Measurements from ENCODE around the gene HOXC6. TPM values are rescaled to one million over a fixed set of nuclear protein-coding genes. Genes with fewer than 3 reads are reported as not detected.

HOXC6 gene
- total and polyA plus RNA-seq, 9 of the 15 experiments (the other 6 are each of a cell fraction or from before 2014, with no cell fraction given) = 0.06 to 4.0 (median 1.4) TPM

DNA sequence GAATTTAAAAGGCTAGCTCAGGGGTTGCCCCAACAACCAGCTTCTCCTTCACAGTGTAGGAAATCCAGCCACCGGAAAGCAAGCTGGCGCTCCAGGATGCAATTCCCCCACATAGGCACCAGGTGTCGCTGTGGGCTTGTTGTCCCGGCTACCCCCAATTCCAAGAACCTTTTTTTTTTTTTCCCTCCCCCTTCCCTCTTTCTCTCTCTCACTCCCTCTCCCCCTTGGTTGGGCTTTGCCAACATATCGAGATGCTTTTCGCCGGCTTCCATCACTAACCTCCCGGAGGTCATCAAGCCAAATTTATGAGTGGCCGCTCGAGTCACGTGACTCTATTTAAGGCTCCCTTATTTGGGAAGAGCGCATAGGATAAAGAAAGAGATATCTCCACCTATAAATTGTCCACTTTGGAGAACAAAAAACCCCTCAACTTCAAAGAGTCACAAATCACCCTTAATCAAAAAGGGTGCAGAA, 4.4 kb downstream of the HOXC6 start, which contains the start of gene HOXC5 (continued):
- no peak for TF ChIP-seq CCNT2 (IDR thresholded peaks at IDR 0.05; ENCODE audit: borderline replicate concordance, extremely low read depth, insufficient read length, low read depth, low read length)
- no peak for TF ChIP-seq EHMT2 (IDR thresholded peaks at IDR 0.05)
- TF ChIP-seq GABPB2 (CRISPR knock-in tag; conservative IDR thresholded peaks at IDR 0.05) = no peak
- TF ChIP-seq TCF7 (IDR thresholded peaks at IDR 0.05; ENCODE audit: borderline replicate concordance) = no peak
- peak; percentile 55 for TF ChIP-seq RFX1 (IDR thresholded peaks at IDR 0.05)
- TF ChIP-seq SIN3B (IDR thresholded peaks at IDR 0.05; ENCODE audit: low read depth) = no peak
- TF ChIP-seq HNRNPK (IDR thresholded peaks at IDR 0.05; ENCODE audit: low read depth, low read length, poor library complexity, severe bottlenecking) = peak; percentile 28
- TF ChIP-seq, protein P1, sequence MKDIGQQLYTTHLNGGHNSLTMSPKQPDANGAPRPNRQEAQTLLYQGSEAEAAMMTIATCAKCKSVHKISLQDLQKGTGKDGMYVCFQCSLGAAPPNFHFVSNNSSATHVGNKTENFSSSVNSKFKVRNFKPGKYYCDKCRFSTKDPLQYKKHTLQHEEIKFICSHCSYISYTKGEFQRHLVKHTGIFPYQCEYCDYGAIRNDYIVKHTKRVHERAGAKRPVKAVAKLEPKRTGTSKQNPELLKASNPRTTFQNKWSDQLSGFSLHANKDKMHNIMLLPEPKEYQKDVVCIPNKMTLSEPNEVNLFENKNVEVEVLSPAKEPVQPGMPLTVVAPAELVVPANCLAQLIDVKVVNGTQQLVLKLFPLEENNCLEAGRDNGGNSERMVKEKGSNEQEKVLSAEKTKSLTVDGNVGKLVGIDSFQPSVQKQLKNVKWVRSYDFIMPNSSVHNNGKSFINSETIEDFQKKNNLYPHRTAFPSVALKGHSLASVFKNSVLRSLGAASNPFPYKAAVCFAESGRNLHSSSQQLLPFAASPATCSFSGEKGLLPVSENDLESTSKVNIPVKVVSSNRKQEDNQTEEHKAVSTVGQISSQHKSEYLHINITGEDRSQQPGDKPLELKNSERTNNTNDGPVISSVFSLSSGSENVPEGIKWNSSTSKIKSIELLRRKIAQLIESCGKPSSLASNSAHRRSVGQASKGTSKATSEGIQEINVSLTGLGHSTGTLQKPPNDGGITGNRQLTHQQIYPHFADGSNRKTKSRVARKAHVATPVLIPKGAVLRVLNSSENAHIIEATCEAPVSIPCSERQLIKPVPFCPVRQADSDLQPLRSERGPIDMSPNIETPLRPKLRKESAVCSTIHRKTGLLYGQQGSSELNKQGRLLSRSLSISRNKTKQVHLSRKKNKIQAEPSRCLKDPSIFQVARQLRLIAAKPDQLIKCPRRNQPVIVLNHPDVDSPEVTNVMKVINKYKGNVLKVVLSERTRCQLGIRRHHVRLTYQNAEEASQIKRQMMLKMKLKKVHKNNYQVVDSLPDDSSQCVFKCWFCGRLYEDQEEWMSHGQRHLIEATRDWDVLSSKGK (CRISPR knock-in tag; IDR thresholded peaks at IDR 0.05) = no peak
- no peak for TF ChIP-seq ZNF785 (CRISPR knock-in tag; IDR thresholded peaks at IDR 0.05)
- TF ChIP-seq CHCHD3 (CRISPR knock-in tag; IDR thresholded peaks at IDR 0.05) = no peak
- TF ChIP-seq ZNF174 (CRISPR knock-in tag; IDR thresholded peaks at IDR 0.05) = no peak
- TF ChIP-seq JUNB (CRISPR knock-in tag; conservative IDR thresholded peaks at IDR 0.05) = no peak
- TF ChIP-seq BMI1 (IDR thresholded peaks at IDR 0.05; ENCODE audit: low read length) = no peak
- TF ChIP-seq, protein P2, sequence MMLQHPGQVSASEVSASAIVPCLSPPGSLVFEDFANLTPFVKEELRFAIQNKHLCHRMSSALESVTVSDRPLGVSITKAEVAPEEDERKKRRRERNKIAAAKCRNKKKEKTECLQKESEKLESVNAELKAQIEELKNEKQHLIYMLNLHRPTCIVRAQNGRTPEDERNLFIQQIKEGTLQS (IDR thresholded peaks at IDR 0.05) = no peak
- TF ChIP-seq, protein P2 (CRISPR knock-in tag; conservative IDR thresholded peaks at IDR 0.05) = no peak
- TF ChIP-seq FOS (IDR thresholded peaks at IDR 0.05; ENCODE audit: extremely low read depth, insufficient read length) = no peak
- no peak for TF ChIP-seq CREB1 (IDR thresholded peaks at IDR 0.05)
- TF ChIP-seq CREB1 (CRISPR knock-in tag; IDR thresholded peaks at IDR 0.05) = no peak
- TF ChIP-seq ZNF778 (CRISPR knock-in tag; IDR thresholded peaks at IDR 0.05) = no peak
- TF ChIP-seq, protein P3, sequence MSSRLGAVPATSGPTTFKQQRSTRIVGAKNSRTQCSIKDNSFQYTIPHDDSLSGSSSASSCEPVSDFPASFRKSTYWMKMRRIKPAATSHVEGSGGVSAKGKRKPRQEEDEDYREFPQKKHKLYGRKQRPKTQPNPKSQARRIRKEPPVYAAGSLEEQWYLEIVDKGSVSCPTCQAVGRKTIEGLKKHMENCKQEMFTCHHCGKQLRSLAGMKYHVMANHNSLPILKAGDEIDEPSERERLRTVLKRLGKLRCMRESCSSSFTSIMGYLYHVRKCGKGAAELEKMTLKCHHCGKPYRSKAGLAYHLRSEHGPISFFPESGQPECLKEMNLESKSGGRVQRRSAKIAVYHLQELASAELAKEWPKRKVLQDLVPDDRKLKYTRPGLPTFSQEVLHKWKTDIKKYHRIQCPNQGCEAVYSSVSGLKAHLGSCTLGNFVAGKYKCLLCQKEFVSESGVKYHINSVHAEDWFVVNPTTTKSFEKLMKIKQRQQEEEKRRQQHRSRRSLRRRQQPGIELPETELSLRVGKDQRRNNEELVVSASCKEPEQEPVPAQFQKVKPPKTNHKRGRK (tag; IDR thresholded peaks at IDR 0.05) = no peak
- TF ChIP-seq SREBF1 (IDR thresholded peaks at IDR 0.05; ENCODE audit: borderline replicate concordance, low read depth, low read length) = no peak
- no peak for TF ChIP-seq ZNF282 (CRISPR knock-in tag; IDR thresholded peaks at IDR 0.05)
- no peak for TF ChIP-seq MED1 (CRISPR knock-in tag; IDR thresholded peaks at IDR 0.05; ENCODE audit: borderline replicate concordance)
- TF ChIP-seq, protein P4, sequence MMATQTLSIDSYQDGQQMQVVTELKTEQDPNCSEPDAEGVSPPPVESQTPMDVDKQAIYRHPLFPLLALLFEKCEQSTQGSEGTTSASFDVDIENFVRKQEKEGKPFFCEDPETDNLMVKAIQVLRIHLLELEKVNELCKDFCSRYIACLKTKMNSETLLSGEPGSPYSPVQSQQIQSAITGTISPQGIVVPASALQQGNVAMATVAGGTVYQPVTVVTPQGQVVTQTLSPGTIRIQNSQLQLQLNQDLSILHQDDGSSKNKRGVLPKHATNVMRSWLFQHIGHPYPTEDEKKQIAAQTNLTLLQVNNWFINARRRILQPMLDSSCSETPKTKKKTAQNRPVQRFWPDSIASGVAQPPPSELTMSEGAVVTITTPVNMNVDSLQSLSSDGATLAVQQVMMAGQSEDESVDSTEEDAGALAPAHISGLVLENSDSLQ (IDR thresholded peaks at IDR 0.05) = no peak
- TF ChIP-seq RBM14 (IDR thresholded peaks at IDR 0.05; ENCODE audit: borderline replicate concordance, insufficient read depth, low read depth, low read length) = no peak
